DND-41 (cell line): Measurements from ENCODE around the gene ZNF519.
"Not testable (repeated sequence)": the region's sequence is repeated elsewhere in the genome, so short reads cannot be mapped to it uniquely, and the experiment has no call there.

Experiments
- ATAC-seq: fragments of 200-7000 bp; cut with Tn5 transposase; 3 replicates; pipeline ENCODE4 v1.9.1; 2021; ENCODE audit warnings: low read depth; ENCODE audit not compliant: insufficient read depth
- DNase-seq: peaks from one replicate; pipeline ENCODE4 v3.0.0-alpha.2; 2020
- H2AFZ ChIP-seq: 2 replicates; pipeline ENCODE4 v1.6.0; 2012; ENCODE audit warnings: low read depth, low read length
- H3K27ac ChIP-seq: 2 replicates; pipeline ENCODE4 v1.5.1; 2012; ENCODE audit warnings: low read length, inconsistent platforms
- H3K27me3 ChIP-seq: fragments of 200-600 bp; sonication (generic); 2 replicates; pipeline ENCODE4 v1.6.0; 2012; ENCODE audit warnings: low read length, mild to moderate bottlenecking, inconsistent platforms; ENCODE audit not compliant: insufficient read depth, poor library complexity
- H3K36me3 ChIP-seq: 2 replicates; pipeline ENCODE4 v1.5.1; 2012; ENCODE audit warnings: low read length, inconsistent platforms; ENCODE audit not compliant: insufficient read depth
- H3K4me1 ChIP-seq: 2 replicates; pipeline ENCODE4 v1.5.1; 2012; ENCODE audit warnings: mild to moderate bottlenecking, low read length; ENCODE audit not compliant: insufficient read depth
- H3K4me2 ChIP-seq: 2 replicates; pipeline ENCODE4 v1.6.0; 2012; ENCODE audit warnings: mild to moderate bottlenecking, moderate library complexity, low read length, inconsistent platforms; ENCODE audit not compliant: insufficient read depth
- H3K4me3 ChIP-seq, 2 experiments: fragments of 200-600 bp in 1 of 2; shearing (Covaris generic) in 1 of 2; 2 replicates each; pipeline ENCODE4 v1.5.1; 2012 to 2016; ENCODE audit warnings: inconsistent platforms in 2 of 2, low read length in 2 of 2, mild to moderate bottlenecking in 2 of 2, low read depth in 1 of 2, moderate library complexity in 1 of 2
- H3K79me2 ChIP-seq: 2 replicates; pipeline ENCODE4 v1.6.0; 2012; ENCODE audit warnings: low read length, inconsistent platforms; ENCODE audit not compliant: insufficient read depth
- H3K9ac ChIP-seq: 2 replicates; pipeline ENCODE4 v1.6.0; 2012; ENCODE audit warnings: low read depth, mild to moderate bottlenecking, inconsistent platforms, low read length, moderate library complexity
- H3K9me3 ChIP-seq: 2 replicates; pipeline ENCODE4 v1.5.1; 2012; ENCODE audit warnings: low read length, moderate library complexity, mild to moderate bottlenecking, inconsistent platforms; ENCODE audit not compliant: insufficient read depth, severe bottlenecking
- H4K20me1 ChIP-seq: 2 replicates; pipeline ENCODE4 v1.6.0; 2012; ENCODE audit warnings: low read length; ENCODE audit not compliant: insufficient read depth

ZNF519 gene

GRCh38 chr18:14162915-14163314 is 30.7 kb upstream of the ZNF519 start:
- ATAC-seq, H3K79me2 ChIP-seq, H3K27ac ChIP-seq, DNase-seq, H3K36me3 ChIP-seq, H3K9me3 ChIP-seq, H3K27me3 ChIP-seq, H4K20me1 ChIP-seq, H3K4me1 ChIP-seq, H2AFZ ChIP-seq, H3K4me2 ChIP-seq, H3K4me3 ChIP-seq, H3K9ac ChIP-seq: not testable (repeated sequence)

- not testable (repeated sequence) for DNase-seq, H4K20me1 ChIP-seq, ATAC-seq, H3K9ac ChIP-seq, H3K27me3 ChIP-seq, H3K4me3 ChIP-seq, H3K4me1 ChIP-seq, H3K4me2 ChIP-seq, H3K9me3 ChIP-seq, H2AFZ ChIP-seq, H3K27ac ChIP-seq, H3K36me3 ChIP-seq, H3K79me2 ChIP-seq
Observed at GRCh38 chr18:14151564-14152113, 19.4 kb upstream of the ZNF519 start.

DNA sequence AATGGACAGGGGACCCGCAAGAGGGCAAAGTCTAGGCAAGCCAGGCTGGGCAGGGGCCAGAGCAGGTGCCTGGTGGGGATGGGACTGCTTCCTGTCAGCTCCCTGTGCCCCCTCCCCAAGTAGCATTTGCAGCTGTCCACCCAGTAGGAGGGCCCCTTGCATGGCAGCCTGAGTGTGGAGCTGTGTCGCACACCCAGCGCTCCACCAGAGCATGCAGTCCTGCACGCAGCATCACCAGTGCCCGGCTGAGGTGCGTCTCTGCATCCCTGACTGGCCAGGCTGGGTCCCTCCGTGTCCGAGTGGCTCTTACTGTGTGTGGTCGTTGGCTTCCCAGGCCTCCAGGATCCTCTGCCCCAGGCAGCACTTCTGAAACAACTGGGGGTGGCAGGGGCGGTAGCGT is 18.5 kb upstream of the ZNF519 start:
- not testable (repeated sequence) for DNase-seq, H3K9me3 ChIP-seq, H3K4me2 ChIP-seq, H3K9ac ChIP-seq, H3K4me1 ChIP-seq, H3K79me2 ChIP-seq, H2AFZ ChIP-seq, H4K20me1 ChIP-seq, H3K27ac ChIP-seq, H3K4me3 ChIP-seq, H3K36me3 ChIP-seq, ATAC-seq, H3K27me3 ChIP-seq

- ATAC-seq, H3K4me1 ChIP-seq, H3K9ac ChIP-seq, H3K36me3 ChIP-seq, DNase-seq, H4K20me1 ChIP-seq, H3K4me2 ChIP-seq, H3K4me3 ChIP-seq, H3K9me3 ChIP-seq, H3K27me3 ChIP-seq, H3K27ac ChIP-seq, H2AFZ ChIP-seq, H3K79me2 ChIP-seq: not testable (repeated sequence)
Observed at GRCh38 chr18:14149916-14150420, 17.7 kb upstream of the ZNF519 start.

DNA sequence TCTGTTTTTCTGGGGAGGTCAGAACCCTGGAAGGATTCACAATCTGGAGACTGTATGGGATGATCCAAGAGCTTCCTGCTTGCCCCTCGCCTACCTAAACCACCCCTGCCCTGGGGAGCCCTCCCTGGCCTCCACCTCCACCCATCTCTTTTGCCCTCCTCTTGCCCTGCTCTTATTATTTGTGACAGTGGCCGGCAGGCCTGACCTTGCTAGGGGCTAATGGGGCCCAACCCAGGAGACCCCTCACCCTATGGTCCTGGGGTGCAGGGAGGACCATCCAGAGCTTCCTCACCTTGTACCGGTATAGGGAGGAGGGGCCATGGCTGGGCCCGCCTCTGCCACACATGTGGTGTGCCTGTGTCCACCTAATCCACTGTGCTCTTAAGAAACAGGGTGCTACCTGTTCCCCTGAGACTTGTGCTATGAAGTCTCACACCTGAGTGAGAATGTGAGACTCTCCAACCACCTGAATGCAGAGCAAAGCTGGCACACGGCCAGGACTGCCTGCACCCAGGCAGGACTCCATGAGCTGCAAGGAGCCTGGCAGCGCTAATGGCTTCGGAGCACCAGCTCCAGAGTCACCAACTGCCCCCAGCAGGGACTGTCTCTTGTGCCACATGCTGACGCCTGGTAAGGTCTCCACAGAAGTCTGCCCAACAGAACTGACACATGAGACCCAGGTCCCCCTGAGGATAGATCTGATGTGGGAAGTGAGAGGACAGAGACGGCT is 17.1 kb upstream of the ZNF519 start:
- not testable (repeated sequence) for H3K9ac ChIP-seq, DNase-seq, H3K36me3 ChIP-seq

GRCh38 chr18:14147935-14148865 is 16.0 kb upstream of the ZNF519 start:
- not testable (repeated sequence) for H3K27me3 ChIP-seq, H3K9ac ChIP-seq, H3K27ac ChIP-seq, H3K4me1 ChIP-seq, H3K4me2 ChIP-seq, H3K79me2 ChIP-seq, H2AFZ ChIP-seq, H3K4me3 ChIP-seq, ATAC-seq, H4K20me1 ChIP-seq, DNase-seq, H3K9me3 ChIP-seq, H3K36me3 ChIP-seq

More for the DNA sequence above, 17.1 kb upstream of the ZNF519 start:
- not testable (repeated sequence) for H3K9me3 ChIP-seq, H3K27ac ChIP-seq, H3K4me3 ChIP-seq, ATAC-seq, H3K79me2 ChIP-seq, H3K4me2 ChIP-seq, H2AFZ ChIP-seq, H3K27me3 ChIP-seq, H4K20me1 ChIP-seq, H3K4me1 ChIP-seq

GRCh38 chr18:14146771-14147170 is 14.5 kb upstream of the ZNF519 start:
- not testable (repeated sequence) for H3K27me3 ChIP-seq, H3K4me1 ChIP-seq, ATAC-seq, H4K20me1 ChIP-seq, H3K4me2 ChIP-seq, H3K9me3 ChIP-seq, H2AFZ ChIP-seq, H3K79me2 ChIP-seq, H3K36me3 ChIP-seq, H3K27ac ChIP-seq, H3K9ac ChIP-seq, DNase-seq, H3K4me3 ChIP-seq
